Tibial nerve (tissue), 4 donors: ENCODE results near the gene BLOC1S3. TPM values are rescaled to one million over a fixed set of nuclear protein-coding genes. Genes with fewer than 3 reads are reported as not detected.

Source experiments
- DNase-seq, 2 donors: peaks; one replicate each; pipeline ENCODE4 v3.0.0-alpha.2; 2019; ENCODE audit warnings: low spot score in 2 of 2
- H3K27ac ChIP-seq, 4 donors: fragments of 200-600 bp; sonication (generic) in 3 of 4; one replicate each; pipeline ENCODE4 v1.5.1; 2017 to 2019; ENCODE audit warnings: mild to moderate bottlenecking in 1 of 4
- H3K27me3 ChIP-seq, 2 donors: fragments of 200-600 bp; sonication (generic) in 1 of 2; one replicate each; pipeline versions ENCODE4 v1.5.1 to v1.6.0; 2017 to 2019
- H3K36me3 ChIP-seq, 3 donors: fragments of 200-600 bp; sonication (generic); one replicate each; pipeline ENCODE4 v1.5.1; 2018 to 2019
- H3K4me1 ChIP-seq, 4 donors: fragments of 200-600 bp; sonication (generic) in 3 of 4; one replicate each; pipeline ENCODE4 v1.5.1; 2017 to 2019
- H3K4me3 ChIP-seq, 4 donors: fragments of 200-600 bp; sonication (generic) in 3 of 4; one replicate each; pipeline ENCODE4 v1.5.1; 2017 to 2019; ENCODE audit warnings: mild to moderate bottlenecking in 1 of 4, moderate library complexity in 1 of 4
- H3K9me3 ChIP-seq, 4 donors: fragments of 200-600 bp; sonication (generic) in 3 of 4; one replicate each; pipeline ENCODE4 v1.5.1; 2017 to 2019
- EP300 ChIP-seq, 2 donors: sonication (generic); formaldehyde crosslinking; IDR thresholded peaks; one replicate each; pipeline ENCODE4 v1.6.1; 2017; ENCODE audit warnings: antibody characterized with exemption in 2 of 2, mild to moderate bottlenecking in 1 of 2
- POLR2A ChIP-seq, 2 donors: fragments of 450-650 bp; IDR thresholded peaks; one replicate each; pipeline ENCODE4 v1.6.1; 2017; ENCODE audit warnings: antibody characterized with exemption in 2 of 2, mild to moderate bottlenecking in 2 of 2, moderate library complexity in 2 of 2
- WGBS, 2 donors: methylation state at CpG; one replicate each; pipeline ENCODE4 v1.1.5; 2018; 5-methylcytosine and 5-hydroxymethylcytosine counted together
- total RNA-seq, 4 donors: library from RNA; depleted of rRNA; stranded (reverse); fragments of >200 nt; gene quantifications; one replicate each; pipeline ENCODE4 v1.1.0, GENCODE V29; 2016
- TF ChIP-seq, protein P1 (sequence below), 5 experiments: fragments of 200-600 bp in 3 of 5; fragments of 450-650 bp in 2 of 5; sonication (generic) in 3 of 5; IDR thresholded peaks; one replicate each; pipeline ENCODE4 v1.5.1; 2016 to 2019; ENCODE audit warnings: antibody characterized with exemption in 5 of 5, mild to moderate bottlenecking in 3 of 5, moderate library complexity in 2 of 5

BLOC1S3 gene
- total RNA-seq, 4 donors from 2014 or later = 12.0 to 42.0 (median 23.7) TPM

DNA sequence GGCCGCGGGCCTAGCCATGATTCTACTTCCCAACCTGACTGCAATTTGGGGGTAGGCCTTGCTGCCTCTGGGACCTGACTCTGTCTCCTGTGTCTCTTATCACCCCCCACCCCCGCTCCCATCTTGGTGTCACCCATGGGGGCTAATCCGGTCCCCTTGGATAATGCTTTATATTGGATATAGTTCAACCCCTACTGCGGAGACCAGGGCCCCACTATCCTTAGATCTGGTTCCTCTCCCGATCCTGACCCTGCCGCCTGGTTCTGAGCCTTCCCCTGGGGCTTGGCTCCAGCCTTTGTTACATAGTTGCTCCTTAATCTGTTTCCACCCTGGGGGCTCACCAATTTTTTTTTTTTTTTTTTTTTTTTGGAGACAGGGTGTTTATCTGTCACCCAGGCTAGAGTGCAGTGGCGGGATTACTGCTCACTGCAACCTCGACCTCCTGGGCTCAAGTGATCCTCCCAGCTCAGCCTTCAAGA, 1.3 kb downstream of the BLOC1S3 start:
- 55 to 59% methylated on average over 9 of the region's 9 CpGs for WGBS, 2 donors
- Histone ChIP-seq H3K4me3 (peak overlapping the region; percentile 60 to 96 (median 80)), H3K4me1 (peaks cover 0 to 40% (median 18%) of the 10 kb centered on the region in 4 donors), H3K9me3 (no peaks in the 10 kb centered on the region), H3K27ac (peak overlapping the region in 2 of 4 donors; percentile 80 to 99), H3K27me3 (no peaks in the 10 kb centered on the region), H3K36me3 (peaks cover 0 to 28% (median 0%) of the 10 kb centered on the region in 3 donors)
- no peak for TF ChIP-seq POLR2A (IDR thresholded peaks at IDR 0.05)
- no peak for TF ChIP-seq EP300 (IDR thresholded peaks at IDR 0.05)
- TF ChIP-seq, protein P1, sequence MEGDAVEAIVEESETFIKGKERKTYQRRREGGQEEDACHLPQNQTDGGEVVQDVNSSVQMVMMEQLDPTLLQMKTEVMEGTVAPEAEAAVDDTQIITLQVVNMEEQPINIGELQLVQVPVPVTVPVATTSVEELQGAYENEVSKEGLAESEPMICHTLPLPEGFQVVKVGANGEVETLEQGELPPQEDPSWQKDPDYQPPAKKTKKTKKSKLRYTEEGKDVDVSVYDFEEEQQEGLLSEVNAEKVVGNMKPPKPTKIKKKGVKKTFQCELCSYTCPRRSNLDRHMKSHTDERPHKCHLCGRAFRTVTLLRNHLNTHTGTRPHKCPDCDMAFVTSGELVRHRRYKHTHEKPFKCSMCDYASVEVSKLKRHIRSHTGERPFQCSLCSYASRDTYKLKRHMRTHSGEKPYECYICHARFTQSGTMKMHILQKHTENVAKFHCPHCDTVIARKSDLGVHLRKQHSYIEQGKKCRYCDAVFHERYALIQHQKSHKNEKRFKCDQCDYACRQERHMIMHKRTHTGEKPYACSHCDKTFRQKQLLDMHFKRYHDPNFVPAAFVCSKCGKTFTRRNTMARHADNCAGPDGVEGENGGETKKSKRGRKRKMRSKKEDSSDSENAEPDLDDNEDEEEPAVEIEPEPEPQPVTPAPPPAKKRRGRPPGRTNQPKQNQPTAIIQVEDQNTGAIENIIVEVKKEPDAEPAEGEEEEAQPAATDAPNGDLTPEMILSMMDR (IDR thresholded peaks at IDR 0.05) = no peak
- DNase-seq = no peak

DNA sequence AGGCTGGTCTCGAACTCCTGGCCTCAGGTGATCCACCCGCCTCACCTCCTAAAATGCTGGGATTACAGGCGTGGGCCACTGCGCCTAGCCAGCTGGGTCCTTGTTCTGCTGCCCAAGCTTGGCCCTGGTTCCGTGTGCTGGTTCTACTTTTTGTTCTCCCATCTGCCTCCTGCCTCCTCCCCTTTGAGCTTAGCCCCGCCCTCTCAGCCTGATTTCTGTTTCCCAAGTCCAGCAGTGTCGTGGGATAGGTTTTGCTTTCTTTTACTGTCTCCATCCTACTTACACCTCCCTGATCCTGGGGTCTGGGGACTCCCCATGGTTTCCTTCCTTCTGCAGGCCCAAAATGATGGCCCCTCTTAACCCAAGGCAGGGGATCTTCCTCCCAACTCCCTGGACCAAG, 2.4 kb downstream of the BLOC1S3 start:
- H3K27me3 ChIP-seq = no peaks in the 10 kb centered on the region
- no peak for DNase-seq

DNA sequence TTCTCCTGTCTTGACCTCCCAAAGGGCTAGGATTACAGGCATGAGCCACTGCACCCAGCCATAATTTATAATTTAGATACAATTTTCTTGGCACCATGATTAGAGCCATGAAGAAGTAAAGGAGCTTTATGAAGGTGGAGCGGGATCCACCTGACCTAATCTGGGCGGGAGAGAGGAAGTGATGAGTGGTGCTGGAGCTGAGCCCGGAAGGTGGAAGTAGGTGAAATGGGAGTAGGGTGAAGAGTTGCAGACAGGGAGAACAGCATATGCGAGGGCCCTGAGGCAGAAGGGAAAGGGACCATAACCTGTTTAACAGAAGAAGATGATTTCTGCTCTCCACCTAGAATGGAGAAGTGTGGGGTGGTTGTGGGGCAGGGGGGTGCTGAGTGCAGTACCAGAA, 4.2 kb downstream of the BLOC1S3 start:
- no peak overlapping the region for H3K27ac ChIP-seq
- WGBS, 2 donors = 86 to 90% methylated on average over 4 of the region's 4 CpGs
- no peaks in the 10 kb centered on the region for H3K9me3 ChIP-seq
- H3K27me3 ChIP-seq = no peaks in the 10 kb centered on the region
- peaks cover 0 to 29% (median 15%) of the 10 kb centered on the region in 4 donors for H3K4me1 ChIP-seq
- H3K36me3 ChIP-seq = peaks cover 0 to 28% (median 0%) of the 10 kb centered on the region in 3 donors
- no peak overlapping the region for H3K4me3 ChIP-seq
- DNase-seq = no peak
- TF ChIP-seq EP300 (IDR thresholded peaks at IDR 0.05) = no peak
- TF ChIP-seq POLR2A (IDR thresholded peaks at IDR 0.05) = no peak
- TF ChIP-seq, protein P1 (IDR thresholded peaks at IDR 0.05) = no peak

More for the DNA sequence above, 2.4 kb downstream of the BLOC1S3 start:
- Histone ChIP-seq H3K4me3 (no peak overlapping the region), H3K4me1 (peaks cover 0 to 40% (median 18%) of the 10 kb centered on the region in 4 donors), H3K36me3 (peaks cover 0 to 28% (median 0%) of the 10 kb centered on the region in 3 donors), H3K27ac (no peak overlapping the region), H3K9me3 (no peaks in the 10 kb centered on the region)
- TF ChIP-seq EP300 (IDR thresholded peaks at IDR 0.05) = no peak
- no peak for TF ChIP-seq POLR2A (IDR thresholded peaks at IDR 0.05)
- TF ChIP-seq, protein P1 (IDR thresholded peaks at IDR 0.05) = no peak
- WGBS, 2 donors = 81% methylated on average over 7 of the region's 7 CpGs

DNA sequence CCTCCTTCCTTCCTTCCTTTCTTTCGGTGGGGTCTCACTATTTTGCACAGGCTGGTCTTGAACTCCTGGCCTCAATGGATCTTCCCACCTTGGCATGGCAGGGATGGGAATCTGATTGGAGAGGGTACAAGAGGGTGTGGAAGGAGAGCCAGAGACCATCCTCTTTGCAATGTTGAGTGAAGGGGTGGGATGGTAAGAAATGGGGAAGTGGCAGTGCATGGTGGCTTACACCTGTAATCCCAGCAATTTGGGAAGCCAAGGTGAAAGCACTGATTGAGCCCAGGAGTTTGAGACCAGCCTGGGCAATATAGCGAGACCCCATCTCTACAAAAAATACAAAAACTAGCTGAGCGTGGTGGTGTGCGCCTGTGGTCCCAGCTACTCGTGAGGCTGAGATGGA, 5.5 kb downstream of the BLOC1S3 start:
- Histone ChIP-seq H3K4me3 (no peak overlapping the region), H3K27ac (no peak overlapping the region), H3K27me3 (no peaks in the 10 kb centered on the region), H3K9me3 (no peaks in the 10 kb centered on the region), H3K4me1 (peaks cover 0 to 28% (median 15%) of the 10 kb centered on the region in 4 donors), H3K36me3 (peaks cover 0 to 28% (median 0%) of the 10 kb centered on the region in 3 donors)
- 89 to 91% methylated on average over 5 of the region's 5 CpGs for WGBS, 2 donors
- DNase-seq = no peak
- no peak for TF ChIP-seq POLR2A (IDR thresholded peaks at IDR 0.05)
- no peak for TF ChIP-seq EP300 (IDR thresholded peaks at IDR 0.05)
- TF ChIP-seq, protein P1 (IDR thresholded peaks at IDR 0.05) = no peak

DNA sequence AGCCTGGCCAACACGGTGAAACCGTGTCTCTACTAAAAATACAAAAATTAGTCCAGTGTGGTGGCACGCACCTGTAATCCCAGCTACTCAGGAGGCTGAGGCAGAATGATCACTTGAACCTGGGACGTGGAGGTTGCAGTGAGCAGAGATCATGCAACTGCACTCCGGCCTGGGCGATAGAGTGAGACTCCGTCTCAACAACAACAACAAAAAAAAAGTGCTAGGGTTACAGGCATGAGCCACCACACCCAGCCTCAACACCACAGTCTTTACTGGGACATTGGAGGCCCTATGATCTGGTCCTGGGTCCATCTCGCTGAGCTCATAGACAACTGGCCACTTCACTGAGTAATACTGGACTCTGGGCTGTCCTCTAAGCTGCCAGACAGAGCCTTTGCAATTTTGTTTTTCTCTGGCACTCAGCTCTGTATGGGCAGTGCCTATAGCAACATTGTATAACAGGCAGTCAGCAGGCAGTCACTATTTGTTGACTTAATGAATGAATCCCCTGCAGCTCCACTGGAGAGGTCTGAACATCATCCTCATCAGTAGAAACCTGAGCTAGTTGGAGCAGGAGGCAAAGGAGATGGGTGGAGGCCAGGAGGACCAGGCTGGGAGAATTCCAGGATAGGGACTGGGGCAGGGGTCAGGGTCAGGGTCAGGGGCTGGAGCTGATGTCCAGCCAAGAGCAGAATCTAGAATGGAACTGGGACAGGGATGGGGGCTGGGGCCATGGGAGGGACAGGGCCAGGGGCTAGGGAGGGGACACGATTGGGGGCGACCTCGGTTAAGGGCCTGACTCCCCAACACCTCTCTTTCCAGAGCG, 8.1 kb downstream of the BLOC1S3 start:
- H3K27ac ChIP-seq = no peak overlapping the region
- TF ChIP-seq POLR2A (IDR thresholded peaks at IDR 0.05) (no peak), EP300 (IDR thresholded peaks at IDR 0.05) (no peak)
- TF ChIP-seq, protein P1 (IDR thresholded peaks at IDR 0.05) = no peak
- H3K9me3 ChIP-seq = peaks cover 0 to 3% (median 0%) of the 10 kb centered on the region in 4 donors
- H3K4me1 ChIP-seq = peaks cover 0 to 4% (median 0%) of the 10 kb centered on the region in 4 donors
- no peaks in the 10 kb centered on the region for H3K27me3 ChIP-seq
- peaks cover 0 to 29% (median 0%) of the 10 kb centered on the region in 3 donors for H3K36me3 ChIP-seq
- WGBS, 2 donors = 89 to 91% methylated on average over 12 of the region's 12 CpGs
- DNase-seq = no peak
- H3K4me3 ChIP-seq = no peak overlapping the region
